Nephron progenitor cell (in vitro differentiated cells): ENCODE results near the gene RAMAC.
"Not testable (repeated sequence)": the region's sequence is repeated elsewhere in the genome, so short reads cannot be mapped to it uniquely, and the experiment has no call there.

Experiments
- DNase-seq: peaks from one replicate; pipeline ENCODE4 v3.0.0; 2021
- H3K27ac Mint-ChIP-seq: 2 replicates; pipeline ENCODE4 v1.8.0; 2021; ENCODE audit warnings: mild to moderate bottlenecking, moderate library complexity, mixed read lengths
- H3K27me3 Mint-ChIP-seq: 2 replicates; pipeline ENCODE4 v1.8.0; 2021; ENCODE audit warnings: mild to moderate bottlenecking, low read depth, mixed read lengths; ENCODE audit not compliant: poor library complexity
- H3K36me3 Mint-ChIP-seq: 2 replicates; pipeline ENCODE4 v1.8.0; 2021; ENCODE audit warnings: low read depth, mixed read lengths
- H3K4me1 Mint-ChIP-seq: 2 replicates; pipeline ENCODE4 v1.8.0; 2021; ENCODE audit warnings: mixed read lengths
- H3K4me3 Mint-ChIP-seq: 2 replicates; pipeline ENCODE4 v1.8.0; 2021; ENCODE audit warnings: mild to moderate bottlenecking, moderate library complexity, mixed read lengths
- H3K9me3 Mint-ChIP-seq: 2 replicates; pipeline ENCODE4 v1.8.0; 2021; ENCODE audit warnings: mild to moderate bottlenecking, moderate library complexity, mixed read lengths
- CTCF ChIP-seq: fragments of 200-600 bp; sonication (generic); IDR thresholded peaks from 2 replicates; pipeline ENCODE4 v1.5.0; 2021; ENCODE audit warnings: antibody characterized with exemption

RAMAC gene

GRCh38 chr15:82995938-82996337, 9.9 kb downstream of the RAMAC start:
- H3K9me3 Mint-ChIP-seq: peaks cover 10% of the 10 kb centered on the region
- no peak overlapping the region for H3K4me3 Mint-ChIP-seq
- no peak overlapping the region for H3K27ac Mint-ChIP-seq
- H3K36me3 Mint-ChIP-seq: peaks cover 33% of the 10 kb centered on the region
- peaks cover 3% of the 10 kb centered on the region for H3K27me3 Mint-ChIP-seq
- no peak for TF ChIP-seq CTCF
- DNase-seq: no peak
- H3K4me1 Mint-ChIP-seq: no peaks in the 10 kb centered on the region

GRCh38 chr15:82999426-82999825, 13.4 kb downstream of the RAMAC start:
- H3K27ac Mint-ChIP-seq: no peak overlapping the region

GRCh38 chr15:82999905-83000671, 14.1 kb downstream of the RAMAC start:
- Mint-ChIP-seq H3K9me3 (peaks cover 10% of the 10 kb centered on the region), H3K4me3 (no peak overlapping the region), H3K36me3 (peaks cover 25% of the 10 kb centered on the region), H3K27me3 (peaks cover 3% of the 10 kb centered on the region), H3K27ac (no peak overlapping the region), H3K4me1 (no peaks in the 10 kb centered on the region)
- DNase-seq: no peak
- peak; percentile 43 for TF ChIP-seq CTCF

More at GRCh38 chr15:82999426-82999825, 13.4 kb downstream of the RAMAC start:
- no peak for DNase-seq
- no peak for TF ChIP-seq CTCF
- Mint-ChIP-seq H3K27me3 (peaks cover 3% of the 10 kb centered on the region), H3K36me3 (peaks cover 26% of the 10 kb centered on the region), H3K4me3 (no peak overlapping the region), H3K9me3 (peaks cover 10% of the 10 kb centered on the region), H3K4me1 (no peaks in the 10 kb centered on the region)

- H3K9me3 Mint-ChIP-seq, H3K27ac Mint-ChIP-seq, H3K4me3 Mint-ChIP-seq, DNase-seq, H3K4me1 Mint-ChIP-seq, H3K27me3 Mint-ChIP-seq: not testable (repeated sequence)
- H3K36me3 Mint-ChIP-seq: peaks cover 23% of the 10 kb centered on the region
Observed at GRCh38 chr15:83000672-83001031, 14.6 kb downstream of the RAMAC start.

GRCh38 chr15:83010709-83011270, 24.8 kb downstream of the RAMAC start:
- peaks cover 17% of the 10 kb centered on the region for H3K9me3 Mint-ChIP-seq
- DNase-seq: peak; percentile 62
- peaks cover 75% of the 10 kb centered on the region for H3K36me3 Mint-ChIP-seq
- H3K4me1 Mint-ChIP-seq: peaks cover 48% of the 10 kb centered on the region
- peak overlapping the region; percentile 95 for H3K27ac Mint-ChIP-seq
- H3K4me3 Mint-ChIP-seq: peak overlapping the region; percentile 97
- no peaks in the 10 kb centered on the region for H3K27me3 Mint-ChIP-seq
- peak; percentile 62 for TF ChIP-seq CTCF

GRCh38 chr15:83011271-83012075, 25.5 kb downstream of the RAMAC start, which contains the start of gene C15orf40:
TSS of gene C15orf40 (minus strand) at chr15:83011639. CDS start at chr15:83011607, 32 bp downstream.
- H3K27me3 Mint-ChIP-seq: no peaks in the 10 kb centered on the region
- DNase-seq: peak; percentile 85
- H3K36me3 Mint-ChIP-seq: peaks cover 77% of the 10 kb centered on the region
- peaks cover 17% of the 10 kb centered on the region for H3K9me3 Mint-ChIP-seq
- H3K27ac Mint-ChIP-seq: peak within 1 kb of the TSS; percentile 95
- peak within 1 kb of the TSS; percentile 97 for H3K4me3 Mint-ChIP-seq
- peak; percentile 27 for TF ChIP-seq CTCF
- peaks cover 48% of the 10 kb centered on the region for H3K4me1 Mint-ChIP-seq
